Lower leg skin (tissue), 3 donors: ENCODE data around the gene RNASEH2A.

Source experiments
- CTCF ChIP-seq, 3 donors: fragments of 450-650 bp; IDR thresholded peaks; one replicate each; pipeline ENCODE4 v1.5.1; 2016; ENCODE audit warnings: antibody characterized with exemption in 3 of 3, mild to moderate bottlenecking in 3 of 3, moderate library complexity in 2 of 3
- POLR2A ChIP-seq, 2 donors: fragments of 450-650 bp; IDR thresholded peaks; one replicate each; pipeline ENCODE4 v1.6.1; 2016 to 2017; ENCODE audit warnings: antibody characterized with exemption in 2 of 2, mild to moderate bottlenecking in 1 of 2, moderate library complexity in 1 of 2

- TF ChIP-seq CTCF (IDR thresholded peaks at IDR 0.05) (no peak), POLR2A (IDR thresholded peaks at IDR 0.05) (no peak)
Observed at GRCh38 chr19:12788042-12788681, 18.2 kb upstream of the RNASEH2A start.
